HepG2 (cell line): ENCODE measurements around the gene AANAT. TPM values are rescaled to one million over a fixed set of nuclear protein-coding genes. Genes with fewer than 3 reads are reported as not detected.

ENCODE experiments used
- JDP2 ChIP-seq: sonication (generic); formaldehyde crosslinking; IDR thresholded peaks from 2 replicates; pipeline ENCODE4 v1.8.1; 2022; ENCODE audit warnings: missing genetic modification reagents, borderline replicate concordance
- MED1 ChIP-seq: sonication (generic); formaldehyde crosslinking; IDR thresholded peaks from 2 replicates; pipeline ENCODE4 v1.4.0; 2020; ENCODE audit warnings: missing genetic modification reagents
- MTA1 ChIP-seq: sonication (generic); formaldehyde crosslinking; IDR thresholded peaks from 2 replicates; pipeline ENCODE4 v1.4.0; 2020; ENCODE audit warnings: missing genetic modification reagents, mild to moderate bottlenecking, borderline replicate concordance
- PAXIP1 ChIP-seq: sonication (generic); formaldehyde crosslinking; conservative IDR thresholded peaks from 2 replicates; pipeline ENCODE4 v1.4.0; 2020; ENCODE audit warnings: mild to moderate bottlenecking, missing genetic modification reagents, moderate library complexity
- polyA plus RNA-seq, 8 experiments: library from polyadenylated mRNA; depleted of rRNA in 3 of 8; stranded (reverse) in 7 of 8; unstranded in 1 of 8; fragments of >200 nt; fragmentation: Illumina TruSeq in 4 of 8; extraction: Trizol in 4 of 8; gene quantifications; 2 replicates each; pipeline versions ENCODE4 v1.2.1 to v1.2.3, GENCODE V29; 2011 to 2016; ENCODE audit warnings: low read depth in 4 of 8, missing spikeins in 1 of 8, mixed read lengths in 1 of 8; ENCODE audit not compliant: insufficient read depth in 1 of 8
- total RNA-seq, 5 experiments: library from RNA; depleted of rRNA; stranded (reverse); fragments of >200 nt; fragmentation: Illumina TruSeq; extraction: Trizol; gene quantifications; 2 replicates each; pipeline ENCODE4 v1.2.3, GENCODE V29; 2016; ENCODE audit warnings: low read depth in 1 of 5
- TF ChIP-seq, protein P1 (sequence below): conservative IDR thresholded peaks from 2 replicates; pipeline ENCODE4 v1.6.1; 2018; ENCODE audit warnings: missing genetic modification reagents
- TF ChIP-seq, protein P2 (sequence below): sonication (generic); formaldehyde crosslinking; IDR thresholded peaks from 2 replicates; pipeline ENCODE4 v1.5.1; 2020; ENCODE audit warnings: missing genetic modification reagents, mild to moderate bottlenecking, borderline replicate concordance
- TF ChIP-seq, protein P3 (sequence below): sonication (generic); formaldehyde crosslinking; IDR thresholded peaks from 2 replicates; pipeline ENCODE4 v1.8.0; 2022; ENCODE audit warnings: mild to moderate bottlenecking, missing genetic modification reagents, moderate library complexity

The AANAT gene
- total and polyA plus RNA-seq, 2 of the 13 experiments (the other 11 are each of a cell fraction or from before 2014, with no cell fraction given): 0.07 TPM; not detected in 1

DNA sequence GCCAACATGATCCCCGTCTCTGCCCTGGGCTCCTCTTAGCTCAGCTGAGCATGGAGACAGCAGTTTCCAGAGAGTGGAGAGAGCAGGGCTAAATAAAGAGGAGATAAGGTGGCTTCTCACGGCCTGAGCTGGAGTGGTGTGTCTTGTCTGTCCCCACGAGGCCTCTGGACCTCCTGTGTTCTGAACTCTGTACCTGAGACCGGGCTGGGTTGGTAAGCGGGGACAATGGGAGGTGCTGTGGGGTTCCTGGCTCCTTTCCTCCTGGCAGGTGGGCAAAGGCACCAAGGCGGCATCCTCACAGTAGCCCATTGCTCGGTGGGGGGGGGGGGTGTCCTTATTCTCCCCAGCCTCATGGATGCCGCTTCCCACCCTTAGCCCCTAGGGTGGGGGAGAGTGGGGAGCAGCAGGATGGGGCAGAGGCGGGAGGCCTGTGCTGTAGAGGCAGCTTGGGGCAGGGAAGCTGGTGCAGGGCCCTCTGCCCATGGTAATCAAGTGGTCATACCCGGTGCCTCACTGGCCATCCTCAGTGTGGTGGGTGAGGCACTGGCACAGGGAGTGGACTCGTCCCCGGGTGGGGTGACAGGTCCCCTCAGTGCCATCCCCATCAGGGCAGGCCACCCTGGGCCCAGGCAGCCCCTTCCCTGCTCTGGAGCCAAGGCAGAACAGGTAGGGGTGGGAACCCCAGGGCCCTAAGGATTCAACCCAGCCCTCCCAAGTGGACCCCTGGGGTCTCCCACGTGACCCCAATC is 2.8 kb downstream of the AANAT start (continued):
- peak; percentile 43; the same call in 1 of the 2 replicates for TF ChIP-seq MTA1
- no peak for TF ChIP-seq JDP2
- TF ChIP-seq MED1: no peak
- TF ChIP-seq, protein P1, sequence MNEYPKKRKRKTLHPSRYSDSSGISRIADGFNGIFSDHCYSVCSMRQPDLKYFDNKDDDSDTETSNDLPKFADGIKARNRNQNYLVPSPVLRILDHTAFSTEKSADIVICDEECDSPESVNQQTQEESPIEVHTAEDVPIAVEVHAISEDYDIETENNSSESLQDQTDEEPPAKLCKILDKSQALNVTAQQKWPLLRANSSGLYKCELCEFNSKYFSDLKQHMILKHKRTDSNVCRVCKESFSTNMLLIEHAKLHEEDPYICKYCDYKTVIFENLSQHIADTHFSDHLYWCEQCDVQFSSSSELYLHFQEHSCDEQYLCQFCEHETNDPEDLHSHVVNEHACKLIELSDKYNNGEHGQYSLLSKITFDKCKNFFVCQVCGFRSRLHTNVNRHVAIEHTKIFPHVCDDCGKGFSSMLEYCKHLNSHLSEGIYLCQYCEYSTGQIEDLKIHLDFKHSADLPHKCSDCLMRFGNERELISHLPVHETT (CRISPR knock-in tag): no peak
- TF ChIP-seq, protein P2, sequence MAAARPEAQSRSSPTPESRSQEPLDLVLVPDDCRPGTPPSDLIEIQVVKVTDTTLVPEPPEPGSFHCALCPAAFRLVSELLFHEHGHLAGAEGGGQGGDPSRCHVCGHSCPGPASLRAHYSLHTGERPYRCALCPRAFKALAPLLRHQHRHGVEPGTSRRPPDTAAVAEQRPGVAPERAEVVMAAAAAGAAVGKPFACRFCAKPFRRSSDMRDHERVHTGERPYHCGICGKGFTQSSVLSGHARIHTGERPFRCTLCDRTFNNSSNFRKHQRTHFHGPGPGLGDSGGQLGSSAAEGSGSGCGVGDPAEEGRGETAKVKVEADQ (CRISPR knock-in tag): 0 out of 2 replicates have a peak, but pooled peaks have one; percentile 59
- TF ChIP-seq PAXIP1: peak; percentile 35; the same call in 1 of the 2 replicates
- TF ChIP-seq, protein P3, sequence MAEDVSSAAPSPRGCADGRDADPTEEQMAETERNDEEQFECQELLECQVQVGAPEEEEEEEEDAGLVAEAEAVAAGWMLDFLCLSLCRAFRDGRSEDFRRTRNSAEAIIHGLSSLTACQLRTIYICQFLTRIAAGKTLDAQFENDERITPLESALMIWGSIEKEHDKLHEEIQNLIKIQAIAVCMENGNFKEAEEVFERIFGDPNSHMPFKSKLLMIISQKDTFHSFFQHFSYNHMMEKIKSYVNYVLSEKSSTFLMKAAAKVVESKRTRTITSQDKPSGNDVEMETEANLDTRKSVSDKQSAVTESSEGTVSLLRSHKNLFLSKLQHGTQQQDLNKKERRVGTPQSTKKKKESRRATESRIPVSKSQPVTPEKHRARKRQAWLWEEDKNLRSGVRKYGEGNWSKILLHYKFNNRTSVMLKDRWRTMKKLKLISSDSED (CRISPR knock-in tag): no peak
